ENCODE measurements around the gene CCIN. TPM values are rescaled to one million over a fixed set of nuclear protein-coding genes. Genes with fewer than 3 reads are reported as not detected.
A peak's percentile ranks its signal among the peaks of the same experiment; 100 is the strongest.

The CCIN gene
- total RNA-seq, 1 donor from 2014 or later, result 0.18 TPM

GRCh38 chr9:36163049-36163785, 6.0 kb upstream of the CCIN start:
- intact Hi-C loops (cut with DNase I), result no loop called here
- Histone ChIP-seq H3K27ac (peak overlapping the region; percentile 69), H3K4me3 (no peak overlapping the region), H3K36me3 (no peaks in the 10 kb centered on the region), H3K9me3 (no peaks in the 10 kb centered on the region), H3K4me1 (peaks cover 32% of the 10 kb centered on the region), H3K27me3 (ENCODE audit: low read depth) (no peaks in the 10 kb centered on the region)
- DNase-seq (no peak), ATAC-seq (peak in 1 of 2 donors; percentile 38)
- no peak for TF ChIP-seq CTCF (IDR thresholded peaks at IDR 0.05)

- no peak for ATAC-seq
Measured at GRCh38 chr9:36163786-36164170, 5.4 kb upstream of the CCIN start.

GRCh38 chr9:36164372-36164771, 4.8 kb upstream of the CCIN start:
- Histone ChIP-seq H3K27me3 (ENCODE audit: low read depth) (no peaks in the 10 kb centered on the region), H3K27ac (no peak overlapping the region), H3K36me3 (no peaks in the 10 kb centered on the region), H3K4me3 (no peak overlapping the region), H3K9me3 (no peaks in the 10 kb centered on the region), H3K4me1 (peaks cover 22% of the 10 kb centered on the region)
- ATAC-seq, result no peak
- TF ChIP-seq CTCF (IDR thresholded peaks at IDR 0.05), result no peak
- DNase-seq, result no peak
- intact Hi-C loops (cut with DNase I), result no loop called here

More at GRCh38 chr9:36163786-36164170, 5.4 kb upstream of the CCIN start:
- Histone ChIP-seq H3K4me1 (peaks cover 26% of the 10 kb centered on the region), H3K27ac (peak overlapping the region; percentile 69), H3K27me3 (ENCODE audit: low read depth) (no peaks in the 10 kb centered on the region), H3K36me3 (no peaks in the 10 kb centered on the region), H3K4me3 (no peak overlapping the region), H3K9me3 (no peaks in the 10 kb centered on the region)
- no peak for TF ChIP-seq CTCF (IDR thresholded peaks at IDR 0.05)
- no peak for DNase-seq
- intact Hi-C loops (cut with DNase I), result no loop called here

- no peaks in the 10 kb centered on the region for H3K36me3 ChIP-seq
- H3K9me3 ChIP-seq, result no peaks in the 10 kb centered on the region
- H3K4me1 ChIP-seq, result peaks cover 19% of the 10 kb centered on the region
- intact Hi-C loops (cut with DNase I), result loop anchor here (5.0 kb wide), 1 partner anchor 63 kb away; no protein-coding TSS in a partner anchor
- TF ChIP-seq CTCF (IDR thresholded peaks at IDR 0.05), result no peak
- H3K27ac ChIP-seq, result no peak overlapping the region
- no peaks in the 10 kb centered on the region for H3K27me3 ChIP-seq (ENCODE audit: low read depth)
- H3K4me3 ChIP-seq, result no peak overlapping the region
- no peak for ATAC-seq
- DNase-seq, result no peak
Measured at GRCh38 chr9:36164989-36165388, 4.2 kb upstream of the CCIN start.

GRCh38 chr9:36165826-36166167, 3.4 kb upstream of the CCIN start:
- Histone ChIP-seq H3K4me1 (peaks cover 19% of the 10 kb centered on the region), H3K4me3 (peak overlapping the region; percentile 49), H3K9me3 (no peaks in the 10 kb centered on the region), H3K36me3 (no peaks in the 10 kb centered on the region), H3K27ac (peak overlapping the region; percentile 51), H3K27me3 (ENCODE audit: low read depth) (no peaks in the 10 kb centered on the region)
- peak; percentile 4 to 6 for ATAC-seq
- intact Hi-C loops (cut with DNase I), result loop anchor here (5.0 kb wide), 1 partner anchor 63 kb away; no protein-coding TSS in a partner anchor
- TF ChIP-seq CTCF (IDR thresholded peaks at IDR 0.05), result no peak
- DNase-seq, result no peak
